CD4-positive, alpha-beta T cell (primary cell): ENCODE results near the gene PDZK1. TPM values are rescaled to one million over a fixed set of nuclear protein-coding genes. Genes with fewer than 3 reads are reported as not detected.
"Not testable (repeated sequence)": the region's sequence is repeated elsewhere in the genome, so short reads cannot be mapped to it uniquely, and the experiment has no call there.

ENCODE experiments used
- ATAC-seq: fragments of 200-7000 bp; cut with Tn5 transposase; one replicate; pipeline ENCODE4 v1.10.0; 2022; ENCODE audit warnings: mild to moderate bottlenecking; ENCODE audit not compliant: poor library complexity
- CTCF ChIA-PET: fragments of 350-600 bp; sonication (Branson Sonifier 250); formaldehyde crosslinking; loops from one replicate; lab custom pipeline; 2021; ENCODE audit warnings: antibody characterized with exemption, inconsistent platforms; lab: Charles Lee
- POLR2A ChIA-PET: fragments of 350-600 bp; sonication (Branson Sonifier 250); formaldehyde crosslinking; loops from one replicate; lab custom pipeline; 2021; ENCODE audit warnings: antibody characterized with exemption, inconsistent platforms; lab: Charles Lee
- DNase-seq, 14 experiments: peaks; one replicate each; pipeline ENCODE4 v3.0.0-alpha.2; 2013 to 2020; ENCODE audit warnings: mixed read lengths in 2 of 14
- H3K27ac ChIP-seq, 2 donors: one replicate each; pipeline versions ENCODE4 v1.5.1 to v1.7.0; 2013; ENCODE audit warnings: low read length in 2 of 2, low read depth in 1 of 2, mild to moderate bottlenecking in 1 of 2
- H3K27me3 ChIP-seq, 2 experiments: 1 replicate in 1 of 2; 2 replicates in 1 of 2; pipeline versions ENCODE4 v1.6.1 to v1.7.0; 2013; ENCODE audit warnings: low read length in 2 of 2, control low read depth in 1 of 2, mild to moderate bottlenecking in 1 of 2, moderate library complexity in 1 of 2; ENCODE audit not compliant: insufficient read depth in 2 of 2, control insufficient read depth in 1 of 2
- H3K36me3 ChIP-seq: one replicate; pipeline ENCODE4 v1.6.1; 2013; ENCODE audit warnings: low read length, control low read depth; ENCODE audit not compliant: insufficient read depth
- H3K4me1 ChIP-seq: one replicate; pipeline ENCODE4 v1.6.1; 2013; ENCODE audit warnings: low read length, control low read depth; ENCODE audit not compliant: insufficient read depth
- H3K4me3 ChIP-seq: one replicate; pipeline ENCODE4 v1.5.1; 2013; ENCODE audit warnings: mild to moderate bottlenecking, low read length, moderate library complexity
- H3K9me3 ChIP-seq, 2 experiments: 1 replicate in 1 of 2; 2 replicates in 1 of 2; pipeline versions ENCODE4 v1.6.1 to v1.7.0; 2013; ENCODE audit warnings: low read length in 2 of 2, mild to moderate bottlenecking in 2 of 2, control low read depth in 1 of 2, moderate library complexity in 1 of 2; ENCODE audit not compliant: control insufficient read depth in 1 of 2, insufficient read depth in 1 of 2
- H3K27ac Mint-ChIP-seq: one replicate; pipeline ENCODE4 v1.8.0; 2020; ENCODE audit warnings: mixed read lengths
- H3K27me3 Mint-ChIP-seq: one replicate; pipeline ENCODE4 v1.8.0; 2021; ENCODE audit warnings: mixed read lengths
- H3K36me3 Mint-ChIP-seq: one replicate; pipeline ENCODE4 v1.8.0; 2021; ENCODE audit warnings: low read depth, mixed read lengths
- H3K4me1 Mint-ChIP-seq: one replicate; pipeline ENCODE4 v1.8.0; 2021; ENCODE audit warnings: low read depth, mixed read lengths
- H3K4me3 Mint-ChIP-seq: one replicate; pipeline ENCODE4 v1.8.0; 2020; ENCODE audit warnings: mild to moderate bottlenecking, mixed read lengths
- H3K9me3 Mint-ChIP-seq: one replicate; pipeline ENCODE4 v1.8.0; 2020; ENCODE audit warnings: mixed read lengths
- intact Hi-C, 2 experiments: fragments of 100-400 bp; cut with DNase I in 1 of 2; cut with micrococcal nuclease in 1 of 2; formaldehyde crosslinking; loops; one replicate each; pipeline versions ENCODE4 v1.15.1 to v1.9.0; 2023 to 2025; cut with DNase I, micrococcal nuclease
- total RNA-seq, 174 experiments: library from RNA in 2 of 174; stranded (reverse) in 2 of 174; gene quantifications; one replicate each; pipeline ENCODE4 v1.2.3 and lab custom pipeline; 2021 to 2026
- TF ChIP-seq, protein P1 (sequence below): fragments of 200-600 bp; IDR thresholded peaks from one replicate; pipeline ENCODE4 v1.8.0; 2022; ENCODE audit warnings: antibody characterized with exemption, mild to moderate bottlenecking

Gene PDZK1
- total RNA-seq, 2 experiments from 2014 or later = not detected

DNA sequence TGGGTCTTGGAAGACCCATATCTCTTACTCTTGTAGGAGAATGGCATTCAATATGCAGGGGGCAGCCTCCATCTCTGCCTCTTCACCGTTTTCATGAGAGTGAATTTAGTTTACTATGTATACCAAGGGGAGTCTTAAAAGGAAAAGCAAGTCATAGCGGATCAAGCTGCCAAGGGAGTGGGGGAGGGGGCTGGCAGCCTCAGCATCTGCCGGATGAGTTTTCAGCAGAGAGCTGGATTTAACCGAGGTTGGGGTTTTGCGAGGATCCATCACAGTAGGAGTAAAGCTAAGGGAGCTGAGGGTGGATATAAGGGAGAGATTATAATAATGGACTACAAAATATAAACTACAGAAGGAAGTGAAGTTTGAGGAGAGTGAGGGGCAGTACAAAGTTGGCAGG is 22.0 kb upstream of the PDZK1 start:
- Mint-ChIP-seq H3K27ac (no peak overlapping the region), H3K27me3 (no peaks in the 10 kb centered on the region), H3K9me3 (no peaks in the 10 kb centered on the region), H3K4me1 (no peaks in the 10 kb centered on the region), H3K4me3 (no peak overlapping the region), H3K36me3 (no peaks in the 10 kb centered on the region)
- ChIA-PET CTCF (no interaction called here), POLR2A (no interaction called here)
- Histone ChIP-seq H3K4me3 (no peak overlapping the region), H3K36me3 (no peaks in the 10 kb centered on the region), H3K27ac (no peak overlapping the region), H3K27me3 (no peaks in the 10 kb centered on the region), H3K4me1 (no peaks in the 10 kb centered on the region), H3K9me3 (no peaks in the 10 kb centered on the region)
- intact Hi-C loops = no loop called here
- no peak for DNase-seq
- TF ChIP-seq, protein P1, sequence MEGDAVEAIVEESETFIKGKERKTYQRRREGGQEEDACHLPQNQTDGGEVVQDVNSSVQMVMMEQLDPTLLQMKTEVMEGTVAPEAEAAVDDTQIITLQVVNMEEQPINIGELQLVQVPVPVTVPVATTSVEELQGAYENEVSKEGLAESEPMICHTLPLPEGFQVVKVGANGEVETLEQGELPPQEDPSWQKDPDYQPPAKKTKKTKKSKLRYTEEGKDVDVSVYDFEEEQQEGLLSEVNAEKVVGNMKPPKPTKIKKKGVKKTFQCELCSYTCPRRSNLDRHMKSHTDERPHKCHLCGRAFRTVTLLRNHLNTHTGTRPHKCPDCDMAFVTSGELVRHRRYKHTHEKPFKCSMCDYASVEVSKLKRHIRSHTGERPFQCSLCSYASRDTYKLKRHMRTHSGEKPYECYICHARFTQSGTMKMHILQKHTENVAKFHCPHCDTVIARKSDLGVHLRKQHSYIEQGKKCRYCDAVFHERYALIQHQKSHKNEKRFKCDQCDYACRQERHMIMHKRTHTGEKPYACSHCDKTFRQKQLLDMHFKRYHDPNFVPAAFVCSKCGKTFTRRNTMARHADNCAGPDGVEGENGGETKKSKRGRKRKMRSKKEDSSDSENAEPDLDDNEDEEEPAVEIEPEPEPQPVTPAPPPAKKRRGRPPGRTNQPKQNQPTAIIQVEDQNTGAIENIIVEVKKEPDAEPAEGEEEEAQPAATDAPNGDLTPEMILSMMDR = no peak
- ATAC-seq = no peak

DNA sequence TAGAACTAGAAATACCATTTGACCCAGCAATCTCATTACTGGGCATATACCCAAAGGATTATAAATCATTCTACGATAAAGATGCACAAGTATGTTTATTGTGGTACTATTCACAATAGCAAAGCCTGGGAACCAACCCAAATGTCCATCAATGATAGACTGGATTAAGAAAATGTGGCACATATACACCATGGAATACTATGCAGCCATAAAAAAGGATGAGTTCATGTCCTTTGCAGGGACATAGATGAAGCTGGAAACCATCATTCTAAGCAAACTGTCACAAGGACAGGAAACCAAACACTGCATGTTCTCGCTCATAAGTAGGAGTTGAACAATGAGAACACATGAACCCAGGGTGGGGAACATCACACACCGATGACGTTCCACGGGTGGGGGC is 19.0 kb upstream of the PDZK1 start:
- intact Hi-C loops, H3K9me3 ChIP-seq, H3K4me3 Mint-ChIP-seq, H3K36me3 ChIP-seq, DNase-seq, H3K4me1 Mint-ChIP-seq, H3K27ac Mint-ChIP-seq, H3K4me3 ChIP-seq, H3K27ac ChIP-seq, POLR2A ChIA-PET, ATAC-seq, H3K36me3 Mint-ChIP-seq, H3K9me3 Mint-ChIP-seq, H3K27me3 ChIP-seq, H3K4me1 ChIP-seq, CTCF ChIA-PET: not testable (repeated sequence)
- H3K27me3 Mint-ChIP-seq = peaks cover 16% of the 10 kb centered on the region

DNA sequence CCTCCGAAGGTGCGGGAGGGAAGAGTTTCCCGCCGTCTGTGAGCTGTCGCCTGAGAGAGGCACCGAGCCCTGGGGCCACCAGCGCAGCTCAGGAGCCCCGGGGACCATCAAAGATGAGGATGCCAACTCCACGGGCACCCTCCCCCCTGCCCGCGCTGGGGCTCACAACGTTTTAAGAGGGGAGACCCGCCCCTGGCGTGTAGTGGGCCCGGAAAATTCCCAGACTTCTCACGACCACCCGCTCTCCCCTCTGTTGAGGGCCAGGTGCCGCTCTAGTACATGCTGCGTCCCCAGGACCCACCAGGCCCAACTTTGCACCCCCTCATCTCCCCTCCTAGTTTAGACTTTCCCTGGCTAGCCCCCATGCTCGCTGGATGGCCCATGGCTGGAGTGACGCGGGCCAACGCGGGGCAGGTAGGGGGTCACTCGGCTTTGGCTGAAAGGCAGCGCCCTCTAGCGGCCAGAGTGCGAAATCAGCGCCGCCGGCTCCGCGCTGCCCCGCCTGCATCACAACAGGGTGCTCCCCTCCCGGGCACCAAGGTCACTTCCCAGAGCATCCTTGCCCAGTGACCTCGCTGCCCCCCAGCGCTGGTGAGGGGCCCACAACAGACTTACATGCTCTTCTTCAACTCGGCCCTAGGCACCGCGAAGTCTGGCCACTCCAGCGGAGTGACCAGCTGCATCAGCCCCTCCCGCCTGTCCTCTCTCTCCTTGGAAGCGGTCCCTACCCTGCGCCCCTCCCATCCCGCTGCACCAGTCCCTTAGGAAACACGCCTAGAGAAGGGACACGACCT is 13.9 kb upstream of the PDZK1 start:
- POLR2A ChIA-PET = no interaction called here
- Histone ChIP-seq H3K27ac (no peak overlapping the region), H3K27me3 (peaks cover 3 to 7% of the 10 kb centered on the region in 2 experiments), H3K36me3 (no peaks in the 10 kb centered on the region), H3K9me3 (no peaks in the 10 kb centered on the region), H3K4me1 (peaks cover 14% of the 10 kb centered on the region), H3K4me3 (peak overlapping the region; percentile 35)
- intact Hi-C loops = loop anchor here in 1 of 2 experiments (5.0 kb wide), 1 partner anchor 129 kb away; no protein-coding TSS in a partner anchor
- Mint-ChIP-seq H3K4me3 (peak overlapping the region; percentile 48), H3K27ac (no peak overlapping the region), H3K36me3 (no peaks in the 10 kb centered on the region), H3K27me3 (peaks cover 29% of the 10 kb centered on the region), H3K4me1 (peaks cover 9% of the 10 kb centered on the region), H3K9me3 (no peaks in the 10 kb centered on the region)
- peak; percentile 37 to 80 (median 61) for DNase-seq
- ATAC-seq = peak; percentile 85
- CTCF ChIA-PET = interaction anchor here (1.3 to 1.9 kb wide), 2 partner anchors 11 to 12 kb away, joined by 4 to 5 read pairs; no protein-coding TSS in a partner anchor
- TF ChIP-seq, protein P1 = peak; percentile 98
